CD14-positive monocyte (primary cell): Measurements from ENCODE around the gene OSBPL6. TPM values are rescaled to one million over a fixed set of nuclear protein-coding genes. Genes with fewer than 3 reads are reported as not detected.
A peak's percentile ranks its signal among the peaks of the same experiment; 100 is the strongest.

Experiments used
- DNase-seq, 3 donors: peaks; one replicate each; pipeline ENCODE4 v3.0.0-alpha.2; 2011 to 2022
- H2AFZ ChIP-seq: 2 replicates; pipeline ENCODE4 v1.6.0; 2012; ENCODE audit warnings: mild to moderate bottlenecking, low read depth, low read length, inconsistent platforms; ENCODE audit not compliant: insufficient read depth, poor library complexity, severe bottlenecking
- H3K27ac ChIP-seq, 2 donors: 1 replicate in 1 of 2; 2 replicates in 1 of 2; pipeline ENCODE4 v1.5.1; 2012 to 2013; ENCODE audit warnings: low read length in 2 of 2, control low read depth in 1 of 2, inconsistent platforms in 1 of 2, low read depth in 1 of 2, mild to moderate bottlenecking in 1 of 2
- H3K27me3 ChIP-seq, 2 donors: one replicate each; pipeline versions ENCODE4 v1.6.0 to v1.6.1; 2011 to 2013; ENCODE audit warnings: low read length in 2 of 2; ENCODE audit not compliant: control insufficient read depth in 2 of 2, insufficient read depth in 2 of 2
- H3K36me3 ChIP-seq, 2 donors: replicated peaks in 1 of 2; 1 replicate in 1 of 2; 2 replicates in 1 of 2; pipeline versions ENCODE4 v1.5.1 to v1.6.1; 2012 to 2013; ENCODE audit warnings: low read length in 2 of 2, control low read depth in 1 of 2, inconsistent platforms in 1 of 2, mild to moderate bottlenecking in 1 of 2; ENCODE audit not compliant: insufficient read depth in 2 of 2, control insufficient read depth in 1 of 2
- H3K4me1 ChIP-seq, 2 donors: 1 replicate in 1 of 2; 2 replicates in 1 of 2; pipeline versions ENCODE4 v1.5.1 to v1.6.1; 2012 to 2013; ENCODE audit warnings: low read length in 2 of 2, control low read depth in 1 of 2, inconsistent platforms in 1 of 2, mild to moderate bottlenecking in 1 of 2, moderate library complexity in 1 of 2; ENCODE audit not compliant: insufficient read depth in 2 of 2, control insufficient read depth in 1 of 2
- H3K4me2 ChIP-seq: replicated peaks from 2 replicates; pipeline ENCODE3; 2012; ENCODE audit warnings: low read length, moderate library complexity, mild to moderate bottlenecking; ENCODE audit not compliant: poor library complexity, severe bottlenecking; ENCODE audit errors: extremely low read depth
- H3K4me3 ChIP-seq, 3 experiments: fragments of 200-600 bp in 1 of 3; sonication (generic) in 1 of 3; replicated peaks in 1 of 3; 1 replicate in 2 of 3; 2 replicates in 1 of 3; pipeline ENCODE4 v1.5.1; 2011 to 2013; ENCODE audit warnings: low read length in 3 of 3, mild to moderate bottlenecking in 3 of 3, control low read depth in 2 of 3, low read depth in 2 of 3, inconsistent platforms in 1 of 3, moderate library complexity in 1 of 3
- H3K79me2 ChIP-seq: 2 replicates; pipeline ENCODE4 v1.6.0; 2012; ENCODE audit warnings: mild to moderate bottlenecking, control low read depth, inconsistent platforms, low read length, moderate library complexity; ENCODE audit not compliant: insufficient read depth
- H3K9ac ChIP-seq: 2 replicates; pipeline ENCODE4 v1.6.0; 2017; ENCODE audit warnings: low read length, mild to moderate bottlenecking; ENCODE audit not compliant: insufficient read depth, poor library complexity, severe bottlenecking
- H3K9me3 ChIP-seq, 2 donors: replicated peaks in 1 of 2; 1 replicate in 1 of 2; 2 replicates in 1 of 2; pipeline versions ENCODE4 v1.5.1 to v1.6.1; 2012 to 2013; ENCODE audit warnings: low read length in 2 of 2, control low read depth in 1 of 2; ENCODE audit not compliant: control insufficient read depth in 1 of 2, insufficient read depth in 1 of 2
- H4K20me1 ChIP-seq: 2 replicates; pipeline ENCODE4 v1.6.0; 2012; ENCODE audit warnings: mild to moderate bottlenecking, low read length, control low read depth, moderate library complexity; ENCODE audit not compliant: insufficient read depth
- H3K27ac Mint-ChIP-seq, 7 donors: one replicate each; pipeline ENCODE4 v1.8.0; 2020; ENCODE audit warnings: mild to moderate bottlenecking in 7 of 7, mixed read lengths in 7 of 7, moderate library complexity in 6 of 7, inconsistent platforms in 2 of 7
- H3K27me3 Mint-ChIP-seq, 3 donors: one replicate each; pipeline ENCODE4 v1.8.0; 2021 to 2022; ENCODE audit warnings: low read depth in 3 of 3, mild to moderate bottlenecking in 3 of 3, mixed read lengths in 3 of 3, moderate library complexity in 3 of 3, inconsistent platforms in 1 of 3
- H3K36me3 Mint-ChIP-seq, 2 donors: one replicate each; pipeline ENCODE4 v1.8.0; 2020; ENCODE audit warnings: mixed read lengths in 2 of 2, inconsistent platforms in 1 of 2, mild to moderate bottlenecking in 1 of 2
- H3K4me1 Mint-ChIP-seq: one replicate; pipeline ENCODE4 v1.8.0; 2020; ENCODE audit warnings: mild to moderate bottlenecking, mixed read lengths
- H3K4me3 Mint-ChIP-seq, 2 donors: one replicate each; pipeline ENCODE4 v1.8.0; 2020; ENCODE audit warnings: mild to moderate bottlenecking in 2 of 2, mixed read lengths in 2 of 2, moderate library complexity in 1 of 2
- H3K9me3 Mint-ChIP-seq, 7 donors: one replicate each; pipeline ENCODE4 v1.8.0; 2020 to 2022; ENCODE audit warnings: mixed read lengths in 7 of 7, mild to moderate bottlenecking in 6 of 7, moderate library complexity in 6 of 7, inconsistent platforms in 2 of 7
- WGBS: methylation state at CpG from one replicate; pipeline ENCODE4 v1.1.5; 2013; ENCODE audit warnings: missing lambda C conversion rate; ENCODE audit not compliant: insufficient coverage; 5-methylcytosine and 5-hydroxymethylcytosine counted together
- intact Hi-C, 2 donors: fragments of 100-400 bp; cut with micrococcal nuclease; formaldehyde crosslinking; loops; one replicate each; pipeline versions ENCODE4 v1.15.0 to v1.15.1; 2023
- polyA plus RNA-seq, 3 donors: library from polyadenylated mRNA; depleted of rRNA in 1 of 3; unstranded in 2 of 3; stranded (reverse) in 1 of 3; fragments of 300-500 nt in 2 of 3; fragments of >200 nt in 1 of 3; fragmentation: Illumina TruSeq in 2 of 3; gene quantifications; 1 replicate in 2 of 3; 2 replicates in 1 of 3; pipeline ENCODE4 v1.2.3, GENCODE V29; 2012 to 2021
- TF ChIP-seq, protein P1 (sequence below): fragments of 200-600 bp; IDR thresholded peaks from one replicate; pipeline ENCODE4 v1.8.0; 2022; ENCODE audit warnings: antibody characterized with exemption, mild to moderate bottlenecking

Gene OSBPL6
- polyA plus RNA-seq, 3 donors = not detected

DNA sequence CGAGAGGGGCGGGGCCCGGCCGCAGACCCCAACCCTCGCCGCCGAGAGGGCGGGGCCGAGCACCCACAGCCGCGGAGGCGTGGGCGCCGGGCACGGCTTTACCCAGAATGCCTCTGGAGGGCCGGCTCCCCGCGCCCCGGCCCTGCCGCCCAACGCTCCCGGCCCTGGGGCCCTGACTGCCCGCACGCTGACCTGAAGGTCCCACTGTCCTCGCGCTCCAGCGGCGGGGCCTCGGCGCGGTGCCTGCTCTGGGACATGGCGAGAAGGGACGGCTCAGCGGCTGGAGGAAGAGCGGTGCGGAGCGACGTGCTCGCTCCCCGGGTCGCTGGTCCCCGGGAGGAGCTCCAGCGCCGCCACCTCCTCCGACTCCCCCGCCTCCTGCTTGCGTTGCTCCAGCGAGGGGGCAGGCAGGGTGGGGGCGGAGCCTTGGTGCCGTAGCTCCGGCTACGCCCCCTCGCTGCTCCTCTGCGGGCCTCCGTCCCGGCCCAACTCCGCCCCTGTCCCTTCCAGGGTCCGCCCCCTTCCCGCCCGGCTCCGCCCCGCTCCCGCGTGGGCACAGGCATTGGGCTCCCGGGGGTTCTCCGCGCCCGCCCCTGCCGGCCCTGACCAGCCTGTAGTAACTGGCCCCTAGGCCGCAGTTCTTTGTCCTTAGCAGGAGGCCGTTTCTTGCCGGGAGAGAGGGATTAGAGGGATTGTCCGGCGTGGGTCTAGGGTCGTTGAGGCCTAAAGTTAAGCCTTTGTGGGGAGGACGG, 256.6 kb downstream of the OSBPL6 start, which contains the start of the genes PJVK and PRKRA:
Gene PJVK, plus strand, starts transcription at position 605 of the 752 bp plus-strand sequence. CDS start 2,032 bp downstream, outside the sequence.
Gene PRKRA, minus strand, starts transcription at position 402 of the 752 bp plus-strand sequence. Its CDS starts 145 bp downstream, at position 257.
- Histone ChIP-seq H4K20me1 (no peaks in the 10 kb centered on the region), H3K27ac (peak within 1 kb of the TSS; percentile 71 to 85), H2AFZ (peak within 1 kb of the TSS; percentile 99), H3K4me2 (peak within 1 kb of the TSS; percentile 99), H3K9ac (peak within 1 kb of the TSS; percentile 86), H3K79me2 (peaks cover 24% of the 10 kb centered on the region), H3K4me1 (peaks cover 16 to 26% of the 10 kb centered on the region in 2 donors), H3K27me3 (no peaks in the 10 kb centered on the region), H3K9me3 (no peaks in the 10 kb centered on the region), H3K4me3 (peak within 1 kb of the TSS; percentile 82 to 91 (median 85)), H3K36me3 (peaks cover 10 to 24% of the 10 kb centered on the region in 2 donors)
- peak; percentile 93 to 97 (median 94) for DNase-seq
- no peaks in the 10 kb centered on the region for H3K27me3 Mint-ChIP-seq
- H3K9me3 Mint-ChIP-seq = no peaks in the 10 kb centered on the region
- TF ChIP-seq, protein P1, sequence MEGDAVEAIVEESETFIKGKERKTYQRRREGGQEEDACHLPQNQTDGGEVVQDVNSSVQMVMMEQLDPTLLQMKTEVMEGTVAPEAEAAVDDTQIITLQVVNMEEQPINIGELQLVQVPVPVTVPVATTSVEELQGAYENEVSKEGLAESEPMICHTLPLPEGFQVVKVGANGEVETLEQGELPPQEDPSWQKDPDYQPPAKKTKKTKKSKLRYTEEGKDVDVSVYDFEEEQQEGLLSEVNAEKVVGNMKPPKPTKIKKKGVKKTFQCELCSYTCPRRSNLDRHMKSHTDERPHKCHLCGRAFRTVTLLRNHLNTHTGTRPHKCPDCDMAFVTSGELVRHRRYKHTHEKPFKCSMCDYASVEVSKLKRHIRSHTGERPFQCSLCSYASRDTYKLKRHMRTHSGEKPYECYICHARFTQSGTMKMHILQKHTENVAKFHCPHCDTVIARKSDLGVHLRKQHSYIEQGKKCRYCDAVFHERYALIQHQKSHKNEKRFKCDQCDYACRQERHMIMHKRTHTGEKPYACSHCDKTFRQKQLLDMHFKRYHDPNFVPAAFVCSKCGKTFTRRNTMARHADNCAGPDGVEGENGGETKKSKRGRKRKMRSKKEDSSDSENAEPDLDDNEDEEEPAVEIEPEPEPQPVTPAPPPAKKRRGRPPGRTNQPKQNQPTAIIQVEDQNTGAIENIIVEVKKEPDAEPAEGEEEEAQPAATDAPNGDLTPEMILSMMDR = no peak
- H3K36me3 Mint-ChIP-seq = peaks cover 16 to 21% of the 10 kb centered on the region in 2 donors
- WGBS = under 1% methylated on average over 70 of the region's 76 CpGs
- H3K27ac Mint-ChIP-seq = peak within 1 kb of the TSS; percentile 85 to 97 (median 93)
- peaks cover 21% of the 10 kb centered on the region for H3K4me1 Mint-ChIP-seq
- peak within 1 kb of the TSS; percentile 91 to 93 for H3K4me3 Mint-ChIP-seq
- intact Hi-C loops = loop anchor here in 1 of 2 donors (1.0 kb wide), 1 partner anchor 28 kb away; no protein-coding TSS in a partner anchor

GRCh38 chr2:178452334-178452733, 258.0 kb downstream of the OSBPL6 start:
- Histone ChIP-seq H2AFZ (peak overlapping the region; percentile 99), H3K9me3 (no peaks in the 10 kb centered on the region), H3K4me1 (peaks cover 16 to 26% of the 10 kb centered on the region in 2 donors), H3K4me3 (peak overlapping the region in 1 of 3 experiments; percentile 91), H3K4me2 (peak overlapping the region; percentile 99), H3K27me3 (no peaks in the 10 kb centered on the region), H3K9ac (peak overlapping the region; percentile 86), H3K79me2 (peaks cover 24% of the 10 kb centered on the region), H4K20me1 (no peaks in the 10 kb centered on the region), H3K27ac (no peak overlapping the region), H3K36me3 (peaks cover under 1 to 14% of the 10 kb centered on the region in 2 donors)
- H3K27ac Mint-ChIP-seq = no peak overlapping the region
- H3K27me3 Mint-ChIP-seq = no peaks in the 10 kb centered on the region
- no CpG with 5 or more reads among the region's 2 CpGs for WGBS
- H3K4me1 Mint-ChIP-seq = peaks cover 21% of the 10 kb centered on the region
- intact Hi-C loops = no loop called here
- H3K36me3 Mint-ChIP-seq = peaks cover 9 to 11% of the 10 kb centered on the region in 2 donors
- TF ChIP-seq, protein P1 = no peak
- DNase-seq = no peak
- H3K4me3 Mint-ChIP-seq = peak overlapping the region in 1 of 2 donors; percentile 93
- H3K9me3 Mint-ChIP-seq = no peaks in the 10 kb centered on the region

Other genes with a start within 250 kb of the OSBPL6 start
- gene PDE11A, start 121.7 kb upstream of the OSBPL6 start, polyA plus RNA-seq = not detected
- gene RBM45, start 82.1 kb upstream of the OSBPL6 start, polyA plus RNA-seq = 1 to 10 TPM; 5.7 to 6.6 (median 5.9) TPM